ENCODE results near the gene LIMCH1. TPM values are rescaled to one million over a fixed set of nuclear protein-coding genes. Genes with fewer than 3 reads are reported as not detected.
A peak's percentile ranks its signal among the peaks of the same experiment; 100 is the strongest.

LIMCH1 gene
- total and polyA plus RNA-seq, 11 donors, result 50.9 to 345 (median 233) TPM

- H3K36me3 ChIP-seq, result no peaks in the 10 kb centered on the region
- 7 to 8% (median 7%) methylated on average over 15 of the region's 15 CpGs for WGBS, 4 donors
- H3K27ac ChIP-seq, result no peak within 1 kb of the TSS
- ATAC-seq (no peak), DNase-seq (no peak)
- intact Hi-C loops (cut with DNase I), result no loop called here
- peaks cover 59 to 99% (median 96%) of the 10 kb centered on the region in 9 donors for H3K27me3 ChIP-seq
- peaks cover 0 to 35% (median 0%) of the 10 kb centered on the region in 12 donors for H3K4me1 ChIP-seq
- H3K9me3 ChIP-seq, result peaks cover 0 to 3% (median 0%) of the 10 kb centered on the region in 12 donors
- no peak for TF ChIP-seq POLR2A (IDR thresholded peaks at IDR 0.05)
- TF ChIP-seq CTCF (IDR thresholded peaks at IDR 0.05), result no peak
- peak within 1 kb of the TSS in 1 of 12 donors; percentile 14 for H3K4me3 ChIP-seq
Measured at GRCh38 chr4:41748571-41749475, 210.9 kb downstream of the LIMCH1 start, which contains the start of gene PHOX2B. Gene PHOX2B (minus strand): TSS chr4:41748725. CDS start chr4:41748610, 115 bp downstream.

- DNase-seq (no peak), ATAC-seq (no peak)
- intact Hi-C loops (cut with DNase I), result no loop called here
- Histone ChIP-seq H3K4me1 (peaks cover 0 to 34% (median 0%) of the 10 kb centered on the region in 12 donors), H3K36me3 (no peaks in the 10 kb centered on the region), H3K27ac (no peak overlapping the region), H3K4me3 (no peak overlapping the region), H3K27me3 (peaks cover 62 to 99% (median 96%) of the 10 kb centered on the region in 9 donors), H3K9me3 (peaks cover 0 to 3% (median 0%) of the 10 kb centered on the region in 12 donors)
- no peak for TF ChIP-seq POLR2A (IDR thresholded peaks at IDR 0.05)
- TF ChIP-seq CTCF (IDR thresholded peaks at IDR 0.05), result no peak
- 6 to 9% (median 7%) methylated on average over 12 of the region's 12 CpGs for WGBS, 4 donors
Measured at GRCh38 chr4:41749631-41750039, 211.7 kb downstream of the LIMCH1 start.

Other genes starting within 250 kb of the LIMCH1 start
- not detected for gene PHOX2B, start 210.6 kb downstream of the LIMCH1 start, total RNA-seq
- not detected for gene PHOX2B, start 210.6 kb downstream of the LIMCH1 start, polyA plus RNA-seq